C4-2B (cell line): Measurements from ENCODE around the gene SHROOM2.

Source experiments
- ZFX ChIP-seq: fragments of 450-650 bp; IDR thresholded peaks from 2 replicates; pipeline ENCODE4 v1.6.1; 2017
- TF ChIP-seq, protein P1 (sequence below): fragments of 450-650 bp; conservative IDR thresholded peaks from 2 replicates; pipeline ENCODE4 v1.5.1; 2017; ENCODE audit warnings: mild to moderate bottlenecking

- TF ChIP-seq, protein P1, sequence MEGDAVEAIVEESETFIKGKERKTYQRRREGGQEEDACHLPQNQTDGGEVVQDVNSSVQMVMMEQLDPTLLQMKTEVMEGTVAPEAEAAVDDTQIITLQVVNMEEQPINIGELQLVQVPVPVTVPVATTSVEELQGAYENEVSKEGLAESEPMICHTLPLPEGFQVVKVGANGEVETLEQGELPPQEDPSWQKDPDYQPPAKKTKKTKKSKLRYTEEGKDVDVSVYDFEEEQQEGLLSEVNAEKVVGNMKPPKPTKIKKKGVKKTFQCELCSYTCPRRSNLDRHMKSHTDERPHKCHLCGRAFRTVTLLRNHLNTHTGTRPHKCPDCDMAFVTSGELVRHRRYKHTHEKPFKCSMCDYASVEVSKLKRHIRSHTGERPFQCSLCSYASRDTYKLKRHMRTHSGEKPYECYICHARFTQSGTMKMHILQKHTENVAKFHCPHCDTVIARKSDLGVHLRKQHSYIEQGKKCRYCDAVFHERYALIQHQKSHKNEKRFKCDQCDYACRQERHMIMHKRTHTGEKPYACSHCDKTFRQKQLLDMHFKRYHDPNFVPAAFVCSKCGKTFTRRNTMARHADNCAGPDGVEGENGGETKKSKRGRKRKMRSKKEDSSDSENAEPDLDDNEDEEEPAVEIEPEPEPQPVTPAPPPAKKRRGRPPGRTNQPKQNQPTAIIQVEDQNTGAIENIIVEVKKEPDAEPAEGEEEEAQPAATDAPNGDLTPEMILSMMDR = no peak
- TF ChIP-seq ZFX = no peak
These were observed 59.3 kb downstream of the SHROOM2 start for GRCh38 chrX:9845578-9845952.
